DOHH2 (cell line): ENCODE measurements around the gene PRPF8.
A peak's percentile ranks its signal among the peaks of the same experiment; 100 is the strongest.

Experiments
- H3F3A ChIP-seq: fragments of 200-600 bp; sonication (generic), shearing (Covaris generic); 2 replicates; pipeline ENCODE4 v1.6.0; 2016; ENCODE audit warnings: antibody characterized with exemption, mild to moderate bottlenecking; ENCODE audit not compliant: control insufficient read depth, insufficient read depth
- H3K27ac ChIP-seq: fragments of 200-600 bp; sonication (generic); 2 replicates; pipeline ENCODE4 v1.5.1; 2014; ENCODE audit warnings: low read depth, mild to moderate bottlenecking, low read length, moderate library complexity
- H3K27me3 ChIP-seq: fragments of 200-600 bp; sonication (generic); 2 replicates; pipeline ENCODE4 v1.6.1; 2014; ENCODE audit warnings: mild to moderate bottlenecking, low read length, mixed read lengths; ENCODE audit not compliant: control insufficient read depth
- H3K36me3 ChIP-seq: fragments of 200-600 bp; sonication (generic); 2 replicates; pipeline ENCODE4 v1.6.1; 2014; ENCODE audit warnings: mild to moderate bottlenecking, low read length, moderate library complexity, mixed read lengths; ENCODE audit not compliant: control insufficient read depth
- H3K4me1 ChIP-seq: fragments of 200-600 bp; sonication (generic); 2 replicates; pipeline ENCODE4 v1.6.1; 2014; ENCODE audit warnings: mild to moderate bottlenecking, low read length, mixed read lengths; ENCODE audit not compliant: control insufficient read depth
- H3K4me2 ChIP-seq: fragments of 200-600 bp; sonication (generic); 2 replicates; pipeline ENCODE4 v1.6.0; 2014; ENCODE audit warnings: mild to moderate bottlenecking, low read length, moderate library complexity
- H3K4me3 ChIP-seq: fragments of 200-600 bp; sonication (generic); 2 replicates; pipeline ENCODE4 v1.5.1; 2014; ENCODE audit warnings: mild to moderate bottlenecking, low read length, mixed read lengths
- H3K79me2 ChIP-seq: fragments of 200-600 bp; sonication (generic); 2 replicates; pipeline ENCODE4 v1.6.1; 2014; ENCODE audit warnings: mild to moderate bottlenecking, low read length, mixed read lengths; ENCODE audit not compliant: control insufficient read depth
- H3K9me2 ChIP-seq: fragments of 200-600 bp; sonication (generic); replicated peaks from 2 replicates; pipeline ENCODE4 v1.6.1; 2014; ENCODE audit warnings: mild to moderate bottlenecking, low read length, mixed read lengths; ENCODE audit not compliant: control insufficient read depth
- H3K9me3 ChIP-seq: fragments of 200-600 bp; sonication (generic); 2 replicates; pipeline ENCODE4 v1.6.1; 2014; ENCODE audit warnings: antibody characterized with exemption, low read length, mixed read lengths; ENCODE audit not compliant: control insufficient read depth, insufficient read depth
- H4K20me1 ChIP-seq: fragments of 200-600 bp; sonication (generic); 2 replicates; pipeline ENCODE4 v1.6.0; 2014; ENCODE audit warnings: low read depth, mild to moderate bottlenecking, antibody characterized with exemption, low read length, moderate library complexity; ENCODE audit not compliant: control insufficient read depth, insufficient read depth
- CTCF ChIP-seq: fragments of 200-600 bp; sonication (generic); IDR thresholded peaks from one replicate; pipeline ENCODE4 v1.5.1; 2014; ENCODE audit warnings: antibody characterized with exemption, mild to moderate bottlenecking, low read depth, low read length; ENCODE audit not compliant: poor library complexity, severe bottlenecking
- EZH2phosphoT487 ChIP-seq: fragments of 200-600 bp; sonication (generic); IDR thresholded peaks from 2 replicates; pipeline ENCODE4 v1.6.1; 2017; ENCODE audit warnings: borderline replicate concordance, mild to moderate bottlenecking, antibody characterized with exemption, low read length, moderate library complexity, mixed read lengths

The PRPF8 gene

DNA sequence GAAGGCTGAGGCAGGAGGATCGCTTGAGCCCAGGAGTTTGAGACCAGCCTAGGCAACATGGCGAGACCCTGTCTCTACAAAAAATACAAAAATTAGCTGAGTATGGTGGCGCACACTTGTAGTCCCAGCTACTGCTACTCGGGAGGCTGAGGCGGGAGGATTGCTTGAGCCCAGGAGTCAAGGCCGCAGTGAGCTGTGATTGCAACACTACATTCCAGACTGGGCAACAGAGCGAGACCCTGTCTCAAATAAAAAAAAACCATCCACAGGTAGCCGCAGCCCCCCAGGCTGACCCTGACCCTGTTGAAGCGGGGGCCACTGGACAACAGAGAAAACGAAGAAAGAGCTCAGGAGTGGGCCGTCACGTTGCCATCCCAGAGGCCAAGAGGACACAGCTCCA, 60.0 kb downstream of the PRPF8 start:
- H4K20me1 ChIP-seq = no peaks in the 10 kb centered on the region
- H3K79me2 ChIP-seq = peaks cover 82% of the 10 kb centered on the region
- H3K27me3 ChIP-seq = no peaks in the 10 kb centered on the region
- peaks cover 3% of the 10 kb centered on the region; the same call in 1 of the 2 replicates for H3F3A ChIP-seq
- H3K4me2 ChIP-seq = peak overlapping the region; percentile 85
- TF ChIP-seq EZH2phosphoT487 = no peak
- no peak for TF ChIP-seq CTCF
- no peaks in the 10 kb centered on the region for H3K9me2 ChIP-seq
- H3K27ac ChIP-seq = peak overlapping the region; percentile 92; the same call in 1 of the 2 replicates
- H3K4me3 ChIP-seq = peak overlapping the region; percentile 94
- H3K36me3 ChIP-seq = peaks cover 70% of the 10 kb centered on the region
- no peaks in the 10 kb centered on the region for H3K9me3 ChIP-seq
- H3K4me1 ChIP-seq = peaks cover 30% of the 10 kb centered on the region

DNA sequence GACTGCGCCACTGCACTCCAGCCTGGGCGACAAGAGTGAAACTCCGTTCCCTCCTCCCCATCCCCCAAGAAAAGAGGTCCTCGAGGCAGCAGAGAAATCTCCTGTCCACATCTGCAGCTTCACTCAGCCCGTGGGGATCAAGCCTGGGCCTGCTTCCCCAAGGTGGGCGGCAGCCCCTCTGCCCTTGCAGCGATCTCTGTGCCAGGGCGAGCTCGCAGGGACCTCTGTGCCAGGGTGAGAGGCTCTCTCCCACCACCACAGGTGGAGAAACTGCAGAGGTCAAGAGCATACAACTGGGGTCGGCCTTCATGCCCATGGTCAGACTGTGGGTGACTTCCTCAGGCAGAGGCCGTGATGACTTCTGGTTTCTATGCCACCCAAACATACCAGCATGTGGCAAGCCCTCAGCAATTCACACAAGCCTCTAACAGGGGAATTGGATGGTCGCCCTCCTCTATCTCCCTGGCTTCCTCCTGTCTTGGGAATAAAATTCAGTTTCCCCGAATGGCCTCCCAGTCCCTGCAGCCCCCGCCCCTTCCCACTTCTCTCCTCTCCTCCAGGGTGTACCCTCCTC, 61.5 kb downstream of the PRPF8 start:
- TF ChIP-seq EZH2phosphoT487 (no peak), CTCF (no peak)
- H3K4me2 ChIP-seq = no peak overlapping the region
- peaks cover 26% of the 10 kb centered on the region for H3K4me1 ChIP-seq

GRCh38 chr17:1621273-1621954, 63.3 kb downstream of the PRPF8 start:
- Histone ChIP-seq H3K4me2 (no peak overlapping the region), H3K9me2 (no peaks in the 10 kb centered on the region), H3K27me3 (no peaks in the 10 kb centered on the region), H3K36me3 (peaks cover 81% of the 10 kb centered on the region), H3F3A (no peaks in the 10 kb centered on the region; the same call in 1 of the 2 replicates), H3K27ac (no peak overlapping the region), H3K79me2 (peaks cover 84% of the 10 kb centered on the region), H4K20me1 (no peaks in the 10 kb centered on the region), H3K4me3 (no peak overlapping the region), H3K4me1 (peaks cover 20% of the 10 kb centered on the region), H3K9me3 (no peaks in the 10 kb centered on the region)
- TF ChIP-seq CTCF (no peak), EZH2phosphoT487 (no peak)

More for the DNA sequence above, 61.5 kb downstream of the PRPF8 start:
- Histone ChIP-seq H3K9me3 (no peaks in the 10 kb centered on the region), H3F3A (peaks cover 3% of the 10 kb centered on the region; the same call in 1 of the 2 replicates), H3K79me2 (peaks cover 92% of the 10 kb centered on the region), H3K4me3 (no peak overlapping the region), H3K27me3 (no peaks in the 10 kb centered on the region), H3K36me3 (peaks cover 82% of the 10 kb centered on the region), H4K20me1 (no peaks in the 10 kb centered on the region), H3K9me2 (no peaks in the 10 kb centered on the region), H3K27ac (no peak overlapping the region)
